ENCODE data around the gene HLA-DPA1. TPM values are rescaled to one million over a fixed set of nuclear protein-coding genes. Genes with fewer than 3 reads are reported as not detected.

Gene HLA-DPA1
- total and polyA plus RNA-seq, 2 donors (not counting 1 experiment from before 2014, with no cell fraction given) = 702 to 2,256 TPM

- peak overlapping the region; percentile 77 for H3K4me2 ChIP-seq (replicated peaks; ENCODE audit: low read depth, low read length, poor library complexity, severe bottlenecking)
- H3K9me3 ChIP-seq (ENCODE audit: control extremely low read depth in 1 of 3, control insufficient read depth in 2 of 3, insufficient read depth in 1 of 3, low read length in 2 of 3) = no peaks in the 10 kb centered on the region
- ATAC-seq (ENCODE audit: low read depth) (peak; percentile 28), DNase-seq (peak; percentile 65)
- Mint-ChIP-seq H3K9me3 (ENCODE audit: insufficient read depth) (no peaks in the 10 kb centered on the region), H3K4me3 (peak overlapping the region; percentile 71), H3K27ac (peak overlapping the region; percentile 87), H3K4me1 (peaks cover 68% of the 10 kb centered on the region), H3K27me3 (peaks cover 3% of the 10 kb centered on the region)
- H3K27me3 ChIP-seq (replicated peaks in 1 of 4; ENCODE audit: control extremely low read depth in 1 of 4, control insufficient read depth in 3 of 4, insufficient read depth in 4 of 4, low read length in 3 of 4) = no peaks in the 10 kb centered on the region
- H3K4me1 ChIP-seq (ENCODE audit: control insufficient read depth in 2 of 2, insufficient read depth in 2 of 2, low read length in 2 of 2) = peaks cover 64 to 68% of the 10 kb centered on the region in 2 donors
- H3K27ac ChIP-seq (ENCODE audit: low read length in 2 of 2) = peak overlapping the region; percentile 1 to 88
- ChIA-PET POLR2A (interaction anchor here (0.5 to 1.3 kb wide), 9 partner anchors 17 to 282 kb away, joined by 3 to 5 read pairs (median 4); no protein-coding TSS in a partner anchor), CTCF (interaction anchor here (0.6 to 4.1 kb wide), 14 partner anchors 9 to 377 kb away, joined by 3 to 52 read pairs (median 4); no protein-coding TSS in a partner anchor)
- H3K9ac ChIP-seq (ENCODE audit: low read length) = peak overlapping the region; percentile 54
- H4K20me1 ChIP-seq (ENCODE audit: control insufficient read depth, insufficient read depth, low read length, poor library complexity, severe bottlenecking) = no peaks in the 10 kb centered on the region
- peaks cover 9% of the 10 kb centered on the region for H3K79me2 ChIP-seq (ENCODE audit: control insufficient read depth, insufficient read depth, low read length)
- TF ChIP-seq, protein P1, sequence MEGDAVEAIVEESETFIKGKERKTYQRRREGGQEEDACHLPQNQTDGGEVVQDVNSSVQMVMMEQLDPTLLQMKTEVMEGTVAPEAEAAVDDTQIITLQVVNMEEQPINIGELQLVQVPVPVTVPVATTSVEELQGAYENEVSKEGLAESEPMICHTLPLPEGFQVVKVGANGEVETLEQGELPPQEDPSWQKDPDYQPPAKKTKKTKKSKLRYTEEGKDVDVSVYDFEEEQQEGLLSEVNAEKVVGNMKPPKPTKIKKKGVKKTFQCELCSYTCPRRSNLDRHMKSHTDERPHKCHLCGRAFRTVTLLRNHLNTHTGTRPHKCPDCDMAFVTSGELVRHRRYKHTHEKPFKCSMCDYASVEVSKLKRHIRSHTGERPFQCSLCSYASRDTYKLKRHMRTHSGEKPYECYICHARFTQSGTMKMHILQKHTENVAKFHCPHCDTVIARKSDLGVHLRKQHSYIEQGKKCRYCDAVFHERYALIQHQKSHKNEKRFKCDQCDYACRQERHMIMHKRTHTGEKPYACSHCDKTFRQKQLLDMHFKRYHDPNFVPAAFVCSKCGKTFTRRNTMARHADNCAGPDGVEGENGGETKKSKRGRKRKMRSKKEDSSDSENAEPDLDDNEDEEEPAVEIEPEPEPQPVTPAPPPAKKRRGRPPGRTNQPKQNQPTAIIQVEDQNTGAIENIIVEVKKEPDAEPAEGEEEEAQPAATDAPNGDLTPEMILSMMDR (IDR thresholded peaks at IDR 0.05) = no peak
- no peak for TF ChIP-seq EZH2 (IDR thresholded peaks at IDR 0.05; ENCODE audit: borderline replicate concordance, insufficient read depth, low read depth, low read length, poor library complexity, severe bottlenecking)
- no peaks in the 10 kb centered on the region for H3K36me3 ChIP-seq (replicated peaks in 1 of 2; ENCODE audit: control extremely low read depth in 1 of 2, control insufficient read depth in 1 of 2, extremely low read depth in 1 of 2, insufficient read depth in 2 of 2, low read length in 1 of 2)
- intact Hi-C loops (cut with micrococcal nuclease) = loop anchor here (5.0 kb wide), 2 partner anchors 33 to 37 kb away; partner anchors contain the start of gene HLA-DPB1
- peak overlapping the region; percentile 43 for H2AFZ ChIP-seq (ENCODE audit: insufficient read depth, low read depth, low read length, poor library complexity, severe bottlenecking)
- H3K4me3 ChIP-seq (ENCODE audit: control extremely low read depth in 1 of 5, extremely low read depth in 1 of 5, insufficient read depth in 1 of 5, low read depth in 2 of 5, low read length in 4 of 5) = peak overlapping the region in 1 of 5 experiments; percentile 60
Measured at GRCh38 chr6:33114406-33114805, 41.0 kb upstream of the HLA-DPA1 start.

- Mint-ChIP-seq H3K27me3 (peaks cover 3% of the 10 kb centered on the region), H3K4me1 (peaks cover 68% of the 10 kb centered on the region), H3K27ac (peak overlapping the region; percentile 87), H3K9me3 (ENCODE audit: insufficient read depth) (no peaks in the 10 kb centered on the region), H3K4me3 (peak overlapping the region; percentile 71)
- no peaks in the 10 kb centered on the region for H4K20me1 ChIP-seq (ENCODE audit: control insufficient read depth, insufficient read depth, low read length, poor library complexity, severe bottlenecking)
- H3K27ac ChIP-seq (ENCODE audit: low read length in 2 of 2) = peak overlapping the region; percentile 1 to 88
- no peaks in the 10 kb centered on the region for H3K27me3 ChIP-seq (replicated peaks in 1 of 4; ENCODE audit: control extremely low read depth in 1 of 4, control insufficient read depth in 3 of 4, insufficient read depth in 4 of 4, low read length in 3 of 4)
- peaks cover 5% of the 10 kb centered on the region for H3K79me2 ChIP-seq (ENCODE audit: control insufficient read depth, insufficient read depth, low read length)
- ChIA-PET CTCF (interaction anchor here (0.6 to 4.1 kb wide), 12 partner anchors 9 to 376 kb away, joined by 3 to 52 read pairs (median 4); no protein-coding TSS in a partner anchor), POLR2A (interaction anchor here (0.6 to 1.1 kb wide), 5 partner anchors 16 to 175 kb away, joined by 3 to 5 read pairs (median 4); partner anchors contain the start of genes PFDN6 and WDR46)
- H3K36me3 ChIP-seq (replicated peaks in 1 of 2; ENCODE audit: control extremely low read depth in 1 of 2, control insufficient read depth in 1 of 2, extremely low read depth in 1 of 2, insufficient read depth in 2 of 2, low read length in 1 of 2) = no peaks in the 10 kb centered on the region
- DNase-seq (peak; percentile 44), ATAC-seq (ENCODE audit: low read depth) (no peak)
- TF ChIP-seq EZH2 (IDR thresholded peaks at IDR 0.05; ENCODE audit: borderline replicate concordance, insufficient read depth, low read depth, low read length, poor library complexity, severe bottlenecking) = no peak
- WGBS (ENCODE audit: insufficient coverage) = 65% methylated on average over 5 of the region's 7 CpGs
- peak overlapping the region; percentile 43 for H2AFZ ChIP-seq (ENCODE audit: insufficient read depth, low read depth, low read length, poor library complexity, severe bottlenecking)
- no peaks in the 10 kb centered on the region for H3K9me3 ChIP-seq (ENCODE audit: control extremely low read depth in 1 of 3, control insufficient read depth in 2 of 3, insufficient read depth in 1 of 3, low read length in 2 of 3)
- intact Hi-C loops (cut with micrococcal nuclease) = loop anchor here (5.0 kb wide), 2 partner anchors 34 to 36 kb away; partner anchors contain the start of gene HLA-DPB1
- H3K4me2 ChIP-seq (replicated peaks; ENCODE audit: low read depth, low read length, poor library complexity, severe bottlenecking) = peak overlapping the region; percentile 77
- peaks cover 64 to 68% of the 10 kb centered on the region in 2 donors for H3K4me1 ChIP-seq (ENCODE audit: control insufficient read depth in 2 of 2, insufficient read depth in 2 of 2, low read length in 2 of 2)
- H3K4me3 ChIP-seq (ENCODE audit: control extremely low read depth in 1 of 5, extremely low read depth in 1 of 5, insufficient read depth in 1 of 5, low read depth in 2 of 5, low read length in 4 of 5) = peak overlapping the region in 3 of 5 experiments; percentile 3 to 60 (median 36)
- peak overlapping the region; percentile 54 for H3K9ac ChIP-seq (ENCODE audit: low read length)
Measured at GRCh38 chr6:33113755-33114154, 40.3 kb upstream of the HLA-DPA1 start.
